Neural cell (in vitro differentiated cells): Measurements from ENCODE around the gene CAPRIN1. TPM values are rescaled to one million over a fixed set of nuclear protein-coding genes. Genes with fewer than 3 reads are reported as not detected.

Experiments used
- H2AFZ ChIP-seq: fragments of 200-600, 300-800 bp; sonication (generic), shearing (Covaris generic); 2 replicates; pipeline ENCODE4 v1.6.0; 2014; ENCODE audit warnings: low read depth, mild to moderate bottlenecking, antibody characterized with exemption, low read length, moderate library complexity
- H3F3A ChIP-seq: fragments of 200-600 bp; shearing (Covaris generic); 2 replicates; pipeline ENCODE4 v1.6.1; 2016; ENCODE audit warnings: mild to moderate bottlenecking, moderate library complexity, mixed read lengths, antibody characterized with exemption, low read length; ENCODE audit not compliant: insufficient read depth, poor library complexity, severe bottlenecking
- H3K27ac ChIP-seq: fragments of 200-600, 300-800 bp; sonication (generic), shearing (Covaris generic); 2 replicates; pipeline ENCODE4 v1.5.1; 2014; ENCODE audit warnings: mild to moderate bottlenecking, low read length, moderate library complexity
- H3K27me3 ChIP-seq: fragments of 300-800, 200-600 bp; sonication (generic), shearing (Covaris generic); 2 replicates; pipeline ENCODE4 v1.6.0; 2014; ENCODE audit warnings: mild to moderate bottlenecking, low read depth, low read length, moderate library complexity; ENCODE audit not compliant: insufficient read depth
- H3K36me3 ChIP-seq: fragments of 300-800, 200-600 bp; sonication (generic), shearing (Covaris generic); 2 replicates; pipeline ENCODE4 v1.5.1; 2014; ENCODE audit warnings: mild to moderate bottlenecking, antibody characterized with exemption, low read length, moderate library complexity; ENCODE audit not compliant: insufficient read depth
- H3K4me2 ChIP-seq: fragments of 300-800, 200-600 bp; sonication (generic), shearing (Covaris generic); 2 replicates; pipeline ENCODE4 v1.6.0; 2014; ENCODE audit warnings: mild to moderate bottlenecking, low read length
- H3K4me3 ChIP-seq: fragments of 300-800, 200-600 bp; sonication (generic), shearing (Covaris generic); 2 replicates; pipeline ENCODE4 v1.5.1; 2014; ENCODE audit warnings: mild to moderate bottlenecking, low read length, moderate library complexity
- H3K79me2 ChIP-seq: fragments of 200-600 bp; shearing (Covaris generic); replicated peaks from 2 replicates; pipeline ENCODE4 v1.6.0; 2014; ENCODE audit warnings: mild to moderate bottlenecking, low read length, moderate library complexity; ENCODE audit not compliant: insufficient read depth
- H3K9ac ChIP-seq: fragments of 300-800, 200-600 bp; sonication (generic), shearing (Covaris generic); 2 replicates; pipeline ENCODE4 v1.6.1; 2016; ENCODE audit warnings: mild to moderate bottlenecking, low read length, mixed read lengths
- H3K9me2 ChIP-seq: fragments of 200-600 bp; shearing (Covaris generic); 2 replicates; pipeline ENCODE4 v1.6.1; 2016; ENCODE audit warnings: mild to moderate bottlenecking, low read length, mixed read lengths; ENCODE audit not compliant: insufficient read depth
- H3K9me3 ChIP-seq: fragments of 200-600, 300-800 bp; sonication (generic), shearing (Covaris generic); 2 replicates; pipeline ENCODE4 v1.6.1; 2016; ENCODE audit warnings: mild to moderate bottlenecking, mixed run types, low read length, moderate library complexity, mixed read lengths
- H4K20me1 ChIP-seq: fragments of 200-600 bp; shearing (Covaris generic); 2 replicates; pipeline ENCODE4 v1.6.1; 2016; ENCODE audit warnings: mild to moderate bottlenecking, mixed run types; ENCODE audit not compliant: insufficient read depth
- EP300 ChIP-seq: fragments of 450-650 bp; conservative IDR thresholded peaks from 2 replicates; pipeline ENCODE4 v1.6.1; 2014; ENCODE audit warnings: antibody characterized with exemption, mild to moderate bottlenecking, moderate library complexity; ENCODE audit not compliant: poor library complexity, severe bottlenecking
- EZH2 ChIP-seq: fragments of 200-600, 300-800 bp; shearing (Covaris generic), sonication (generic); IDR thresholded peaks from 2 replicates; pipeline ENCODE4 v1.6.1; 2014; ENCODE audit warnings: antibody characterized with exemption, low read length, borderline replicate concordance, mild to moderate bottlenecking; ENCODE audit not compliant: insufficient read depth, poor library complexity, severe bottlenecking
- MXI1 ChIP-seq: fragments of 450-650 bp; conservative IDR thresholded peaks from 2 replicates; pipeline ENCODE4 v1.6.1; 2014; ENCODE audit warnings: antibody characterized with exemption, mild to moderate bottlenecking; ENCODE audit not compliant: poor library complexity, severe bottlenecking
- POLR2AphosphoS5 ChIP-seq: IDR thresholded peaks from 2 replicates; pipeline ENCODE4 v1.6.1; 2012
- RAD21 ChIP-seq: fragments of 450-650 bp; conservative IDR thresholded peaks from 2 replicates; pipeline ENCODE4 v1.6.1; 2014; ENCODE audit warnings: antibody characterized with exemption, mild to moderate bottlenecking, moderate library complexity
- SMC3 ChIP-seq: fragments of 450-650 bp; conservative IDR thresholded peaks from 2 replicates; pipeline ENCODE4 v1.6.1; 2014; ENCODE audit warnings: antibody characterized with exemption, mild to moderate bottlenecking, moderate library complexity; ENCODE audit not compliant: poor library complexity
- TAF1 ChIP-seq: IDR thresholded peaks from 2 replicates; pipeline ENCODE4 v1.6.1; 2012; ENCODE audit warnings: low read depth
- polyA plus RNA-seq: library from polyadenylated mRNA; depleted of rRNA; stranded (reverse); fragments of >200 nt; gene quantifications from 2 replicates; pipeline ENCODE4 v1.2.3, GENCODE V29; 2014
- TF ChIP-seq, protein P1 (sequence below): fragments of 450-650 bp; IDR thresholded peaks from 2 replicates; pipeline ENCODE4 v1.5.1; 2014; ENCODE audit warnings: antibody characterized with exemption, mild to moderate bottlenecking, moderate library complexity; ENCODE audit not compliant: poor library complexity, severe bottlenecking
- TF ChIP-seq, protein P2 (sequence below): IDR thresholded peaks from 2 replicates; pipeline ENCODE4 v1.6.1; 2012; ENCODE audit warnings: borderline replicate concordance

The CAPRIN1 gene
- polyA plus RNA-seq, 1 donor from 2014 or later: 256 TPM

DNA sequence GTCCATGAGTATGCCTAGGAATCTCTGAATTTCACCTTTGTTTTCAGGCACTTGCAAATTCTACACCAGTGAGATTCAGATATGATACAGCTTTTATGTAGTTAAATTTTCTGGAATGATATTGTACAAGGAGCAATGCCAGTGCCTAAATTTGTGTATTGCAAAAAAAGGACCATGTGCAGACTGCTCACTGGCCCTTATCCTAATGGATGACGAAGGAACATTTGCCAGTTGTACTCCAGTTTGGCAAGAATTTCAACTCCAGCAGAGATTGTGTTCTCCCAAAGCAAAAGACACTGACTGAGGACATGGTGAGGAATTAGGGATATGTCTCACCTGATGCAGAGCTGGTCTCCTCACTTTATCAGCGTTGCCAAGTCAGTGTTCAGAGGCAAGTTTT is 62.5 kb downstream of the CAPRIN1 start:
- H3F3A ChIP-seq: no peaks in the 10 kb centered on the region
- H3K36me3 ChIP-seq: no peaks in the 10 kb centered on the region
- no peaks in the 10 kb centered on the region for H3K9me2 ChIP-seq
- no peak overlapping the region for H3K4me2 ChIP-seq
- H3K27me3 ChIP-seq: no peaks in the 10 kb centered on the region
- H3K9me3 ChIP-seq: no peaks in the 10 kb centered on the region
- H3K27ac ChIP-seq: no peak overlapping the region
- no peak overlapping the region for H3K9ac ChIP-seq
- no peak overlapping the region for H2AFZ ChIP-seq
- H3K79me2 ChIP-seq: no peaks in the 10 kb centered on the region
- no peaks in the 10 kb centered on the region for H4K20me1 ChIP-seq
- no peak for TF ChIP-seq SMC3
- TF ChIP-seq, protein P1, sequence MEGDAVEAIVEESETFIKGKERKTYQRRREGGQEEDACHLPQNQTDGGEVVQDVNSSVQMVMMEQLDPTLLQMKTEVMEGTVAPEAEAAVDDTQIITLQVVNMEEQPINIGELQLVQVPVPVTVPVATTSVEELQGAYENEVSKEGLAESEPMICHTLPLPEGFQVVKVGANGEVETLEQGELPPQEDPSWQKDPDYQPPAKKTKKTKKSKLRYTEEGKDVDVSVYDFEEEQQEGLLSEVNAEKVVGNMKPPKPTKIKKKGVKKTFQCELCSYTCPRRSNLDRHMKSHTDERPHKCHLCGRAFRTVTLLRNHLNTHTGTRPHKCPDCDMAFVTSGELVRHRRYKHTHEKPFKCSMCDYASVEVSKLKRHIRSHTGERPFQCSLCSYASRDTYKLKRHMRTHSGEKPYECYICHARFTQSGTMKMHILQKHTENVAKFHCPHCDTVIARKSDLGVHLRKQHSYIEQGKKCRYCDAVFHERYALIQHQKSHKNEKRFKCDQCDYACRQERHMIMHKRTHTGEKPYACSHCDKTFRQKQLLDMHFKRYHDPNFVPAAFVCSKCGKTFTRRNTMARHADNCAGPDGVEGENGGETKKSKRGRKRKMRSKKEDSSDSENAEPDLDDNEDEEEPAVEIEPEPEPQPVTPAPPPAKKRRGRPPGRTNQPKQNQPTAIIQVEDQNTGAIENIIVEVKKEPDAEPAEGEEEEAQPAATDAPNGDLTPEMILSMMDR: no peak
- no peak for TF ChIP-seq MXI1
- no peak for TF ChIP-seq RAD21
- no peak for TF ChIP-seq EZH2
- TF ChIP-seq POLR2AphosphoS5: no peak
- H3K4me3 ChIP-seq: no peak overlapping the region

GRCh38 chr11:34114471-34114870 is 62.9 kb downstream of the CAPRIN1 start:
- Histone ChIP-seq H3K9me2 (no peaks in the 10 kb centered on the region), H3K4me3 (no peak overlapping the region), H3K79me2 (no peaks in the 10 kb centered on the region), H4K20me1 (no peaks in the 10 kb centered on the region), H3K9ac (no peak overlapping the region), H2AFZ (no peak overlapping the region), H3K9me3 (no peaks in the 10 kb centered on the region), H3K27ac (no peak overlapping the region), H3K27me3 (no peaks in the 10 kb centered on the region), H3K36me3 (no peaks in the 10 kb centered on the region), H3F3A (no peaks in the 10 kb centered on the region), H3K4me2 (no peak overlapping the region)
- TF ChIP-seq RAD21 (no peak), EZH2 (no peak), SMC3 (no peak), POLR2AphosphoS5 (no peak), TAF1 (no peak), MXI1 (no peak), EP300 (no peak)
- TF ChIP-seq, protein P2, sequence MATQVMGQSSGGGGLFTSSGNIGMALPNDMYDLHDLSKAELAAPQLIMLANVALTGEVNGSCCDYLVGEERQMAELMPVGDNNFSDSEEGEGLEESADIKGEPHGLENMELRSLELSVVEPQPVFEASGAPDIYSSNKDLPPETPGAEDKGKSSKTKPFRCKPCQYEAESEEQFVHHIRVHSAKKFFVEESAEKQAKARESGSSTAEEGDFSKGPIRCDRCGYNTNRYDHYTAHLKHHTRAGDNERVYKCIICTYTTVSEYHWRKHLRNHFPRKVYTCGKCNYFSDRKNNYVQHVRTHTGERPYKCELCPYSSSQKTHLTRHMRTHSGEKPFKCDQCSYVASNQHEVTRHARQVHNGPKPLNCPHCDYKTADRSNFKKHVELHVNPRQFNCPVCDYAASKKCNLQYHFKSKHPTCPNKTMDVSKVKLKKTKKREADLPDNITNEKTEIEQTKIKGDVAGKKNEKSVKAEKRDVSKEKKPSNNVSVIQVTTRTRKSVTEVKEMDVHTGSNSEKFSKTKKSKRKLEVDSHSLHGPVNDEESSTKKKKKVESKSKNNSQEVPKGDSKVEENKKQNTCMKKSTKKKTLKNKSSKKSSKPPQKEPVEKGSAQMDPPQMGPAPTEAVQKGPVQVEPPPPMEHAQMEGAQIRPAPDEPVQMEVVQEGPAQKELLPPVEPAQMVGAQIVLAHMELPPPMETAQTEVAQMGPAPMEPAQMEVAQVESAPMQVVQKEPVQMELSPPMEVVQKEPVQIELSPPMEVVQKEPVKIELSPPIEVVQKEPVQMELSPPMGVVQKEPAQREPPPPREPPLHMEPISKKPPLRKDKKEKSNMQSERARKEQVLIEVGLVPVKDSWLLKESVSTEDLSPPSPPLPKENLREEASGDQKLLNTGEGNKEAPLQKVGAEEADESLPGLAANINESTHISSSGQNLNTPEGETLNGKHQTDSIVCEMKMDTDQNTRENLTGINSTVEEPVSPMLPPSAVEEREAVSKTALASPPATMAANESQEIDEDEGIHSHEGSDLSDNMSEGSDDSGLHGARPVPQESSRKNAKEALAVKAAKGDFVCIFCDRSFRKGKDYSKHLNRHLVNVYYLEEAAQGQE: no peak
- TF ChIP-seq, protein P1: no peak
